ENCODE data around the gene ARFIP2.

ARFIP2 gene

DNA sequence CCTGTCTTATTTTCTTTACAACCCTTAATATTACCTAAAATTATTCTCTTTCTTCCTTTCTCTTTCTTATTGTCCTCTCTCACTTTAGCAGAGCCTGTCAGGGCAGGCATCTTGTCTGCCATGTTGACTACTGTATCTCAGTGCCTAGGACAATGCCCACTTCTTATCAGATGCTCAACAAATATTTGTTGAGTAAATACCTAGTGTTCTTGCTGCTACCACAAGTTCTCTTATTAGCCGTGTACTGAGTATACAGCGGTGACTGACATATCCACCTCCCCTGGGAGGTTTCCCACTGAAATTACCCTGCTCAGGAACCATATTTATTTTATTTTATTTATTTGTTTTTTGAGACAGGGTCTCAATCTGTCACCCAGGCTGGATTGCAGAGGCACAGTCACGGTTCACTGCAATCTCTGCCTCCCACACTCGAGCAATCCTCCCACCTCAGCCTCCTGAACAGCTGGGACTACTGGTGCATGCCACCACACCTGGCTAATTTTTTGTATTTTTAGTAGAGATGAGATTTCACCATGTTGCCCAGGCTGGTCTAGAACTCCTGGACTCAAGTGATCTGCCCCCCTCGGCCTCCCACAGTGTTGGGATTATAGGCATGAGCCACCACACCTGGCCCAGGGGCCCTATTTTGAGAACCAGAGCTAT, 47.0 kb downstream of the ARFIP2 start:
- H3K4me3 ChIP-seq: no peak overlapping the region
- H3K27ac ChIP-seq: no peak overlapping the region
- TF ChIP-seq, protein P1, sequence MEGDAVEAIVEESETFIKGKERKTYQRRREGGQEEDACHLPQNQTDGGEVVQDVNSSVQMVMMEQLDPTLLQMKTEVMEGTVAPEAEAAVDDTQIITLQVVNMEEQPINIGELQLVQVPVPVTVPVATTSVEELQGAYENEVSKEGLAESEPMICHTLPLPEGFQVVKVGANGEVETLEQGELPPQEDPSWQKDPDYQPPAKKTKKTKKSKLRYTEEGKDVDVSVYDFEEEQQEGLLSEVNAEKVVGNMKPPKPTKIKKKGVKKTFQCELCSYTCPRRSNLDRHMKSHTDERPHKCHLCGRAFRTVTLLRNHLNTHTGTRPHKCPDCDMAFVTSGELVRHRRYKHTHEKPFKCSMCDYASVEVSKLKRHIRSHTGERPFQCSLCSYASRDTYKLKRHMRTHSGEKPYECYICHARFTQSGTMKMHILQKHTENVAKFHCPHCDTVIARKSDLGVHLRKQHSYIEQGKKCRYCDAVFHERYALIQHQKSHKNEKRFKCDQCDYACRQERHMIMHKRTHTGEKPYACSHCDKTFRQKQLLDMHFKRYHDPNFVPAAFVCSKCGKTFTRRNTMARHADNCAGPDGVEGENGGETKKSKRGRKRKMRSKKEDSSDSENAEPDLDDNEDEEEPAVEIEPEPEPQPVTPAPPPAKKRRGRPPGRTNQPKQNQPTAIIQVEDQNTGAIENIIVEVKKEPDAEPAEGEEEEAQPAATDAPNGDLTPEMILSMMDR (IDR thresholded peaks at IDR 0.05): no peak
- DNase-seq (ENCODE audit: low spot score): no peak

DNA sequence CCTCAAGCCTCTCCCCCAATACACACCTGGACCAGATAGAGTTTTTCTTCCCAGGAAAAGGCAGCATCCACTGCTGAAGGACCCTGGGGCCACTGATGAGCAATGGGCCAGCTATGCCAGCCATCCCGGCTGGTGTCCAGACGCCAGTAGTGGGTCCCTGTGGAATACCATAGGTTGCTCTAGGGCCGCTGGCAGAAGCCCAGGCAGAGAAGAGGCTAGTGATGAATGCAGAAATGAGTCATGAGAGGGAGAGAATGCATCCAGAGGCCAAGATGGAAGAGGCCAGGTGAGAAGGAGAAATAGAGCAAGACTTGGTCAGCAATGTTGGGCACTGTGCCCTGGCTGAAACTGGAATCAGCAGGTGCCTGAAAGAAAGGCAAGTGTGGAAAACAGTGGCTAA, 49.3 kb downstream of the ARFIP2 start:
- no peak for DNase-seq (ENCODE audit: low spot score)
- H3K4me3 ChIP-seq: no peak overlapping the region
- TF ChIP-seq, protein P1 (IDR thresholded peaks at IDR 0.05): no peak
- no peak overlapping the region for H3K27ac ChIP-seq

DNA sequence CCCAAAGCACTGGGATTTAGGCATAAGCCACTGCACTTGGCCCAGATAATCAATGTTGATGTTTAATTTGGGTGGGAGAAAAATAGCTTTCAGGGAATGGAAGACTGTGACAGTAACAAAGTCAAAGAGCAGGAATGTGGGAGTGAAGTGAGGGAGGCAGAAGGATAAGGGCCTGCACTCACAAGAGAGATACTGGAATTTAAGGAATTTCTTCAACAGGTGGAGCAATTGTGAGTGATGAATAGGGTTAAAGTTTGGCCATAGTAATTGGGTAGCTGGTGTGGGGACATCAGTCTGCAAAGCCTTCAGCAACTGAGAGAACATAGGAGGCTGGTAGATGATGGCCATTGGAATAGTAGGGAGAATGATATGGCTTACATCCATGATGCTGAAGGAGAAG, 53.6 kb downstream of the ARFIP2 start:
- DNase-seq (ENCODE audit: low spot score): no peak
- H3K4me3 ChIP-seq: no peak overlapping the region
- TF ChIP-seq, protein P1 (IDR thresholded peaks at IDR 0.05): no peak
- no peak overlapping the region for H3K27ac ChIP-seq

All from coronary artery (tissue), 2 donors.